Chondrocyte (in vitro differentiated cells): Measurements from ENCODE around the gene MORN1. TPM values are rescaled to one million over a fixed set of nuclear protein-coding genes. Genes with fewer than 3 reads are reported as not detected.

Experiments used
- DNase-seq: peaks from one replicate; pipeline ENCODE4 v3.0.0; 2021; ENCODE audit warnings: mixed read lengths, low spot score
- H3K27ac Mint-ChIP-seq: one replicate; pipeline ENCODE4 v1.8.0; 2021; ENCODE audit warnings: mild to moderate bottlenecking, moderate library complexity, mixed read lengths; ENCODE audit not compliant: unreplicated experiment
- H3K27me3 Mint-ChIP-seq: 2 replicates; pipeline ENCODE4 v1.8.0; 2021; ENCODE audit warnings: low read depth, mixed read lengths
- H3K36me3 Mint-ChIP-seq: 2 replicates; pipeline ENCODE4 v1.8.0; 2021; ENCODE audit warnings: low read depth, mixed read lengths
- H3K4me1 Mint-ChIP-seq: 2 replicates; pipeline ENCODE4 v1.8.0; 2021; ENCODE audit warnings: low read depth, mild to moderate bottlenecking, mixed read lengths
- H3K4me3 Mint-ChIP-seq: one replicate; pipeline ENCODE4 v1.8.0; 2021; ENCODE audit warnings: mild to moderate bottlenecking, moderate library complexity, mixed read lengths; ENCODE audit not compliant: unreplicated experiment
- H3K9me3 Mint-ChIP-seq: 2 replicates; pipeline ENCODE4 v1.8.0; 2021; ENCODE audit warnings: low read depth, mixed read lengths
- total RNA-seq: library from RNA; stranded (reverse); gene quantifications from 3 replicates; pipeline ENCODE4 v1.2.1, GENCODE V29; 2021
- TF ChIP-seq, protein P1 (sequence below): fragments of 200-600 bp; sonication (generic); IDR thresholded peaks from 2 replicates; pipeline ENCODE4 v1.5.0; 2021; ENCODE audit warnings: antibody characterized with exemption, mild to moderate bottlenecking, moderate library complexity

Gene MORN1
- total RNA-seq, 1 donor from 2014 or later, result 6.7 TPM

DNA sequence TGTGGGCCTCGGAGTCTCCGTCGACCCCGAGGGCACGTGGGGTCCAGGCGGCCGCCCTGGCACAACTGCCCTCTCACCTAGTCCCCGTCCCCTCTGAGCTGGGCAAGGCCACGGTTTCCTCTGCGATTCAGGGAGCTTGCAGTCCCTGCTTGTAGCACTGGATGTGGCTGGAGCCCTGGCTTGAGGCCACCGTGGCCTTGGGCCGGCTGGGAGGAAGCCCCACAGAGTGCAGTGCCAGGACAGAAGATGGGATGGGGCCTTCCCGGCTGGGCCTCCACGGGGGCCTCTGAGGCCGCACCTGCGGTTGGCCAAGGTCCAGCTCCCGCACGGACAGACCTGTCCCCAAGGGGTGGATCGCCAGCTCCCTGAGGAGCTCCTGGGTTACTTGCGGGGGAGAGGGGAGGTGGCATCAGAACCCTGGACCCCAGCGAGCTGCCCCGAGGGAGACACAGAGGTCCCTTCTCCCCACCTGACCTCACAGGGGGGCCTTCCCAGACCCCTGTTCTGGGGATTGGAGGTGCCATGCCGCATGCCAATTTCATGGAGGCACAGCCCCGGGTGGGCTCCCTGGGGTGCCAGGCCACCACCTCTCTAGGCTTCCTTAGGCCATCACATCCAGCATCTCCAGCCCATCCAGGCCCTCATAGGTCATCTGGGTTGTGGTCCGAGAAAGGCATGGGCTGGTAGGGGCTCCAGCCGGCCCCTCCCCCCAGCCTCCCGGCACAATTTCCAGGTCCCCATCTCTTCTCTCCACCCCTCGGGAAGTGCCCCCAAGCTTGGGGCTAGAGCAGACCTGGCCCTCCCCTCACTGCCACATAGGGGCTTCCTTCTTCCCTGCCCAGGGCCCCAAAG, 80.8 kb downstream of the MORN1 start:
- no peak overlapping the region for H3K4me3 Mint-ChIP-seq
- H3K27ac Mint-ChIP-seq, result peak overlapping the region; percentile 81
- H3K4me1 Mint-ChIP-seq, result peaks cover 13% of the 10 kb centered on the region
- TF ChIP-seq, protein P1, sequence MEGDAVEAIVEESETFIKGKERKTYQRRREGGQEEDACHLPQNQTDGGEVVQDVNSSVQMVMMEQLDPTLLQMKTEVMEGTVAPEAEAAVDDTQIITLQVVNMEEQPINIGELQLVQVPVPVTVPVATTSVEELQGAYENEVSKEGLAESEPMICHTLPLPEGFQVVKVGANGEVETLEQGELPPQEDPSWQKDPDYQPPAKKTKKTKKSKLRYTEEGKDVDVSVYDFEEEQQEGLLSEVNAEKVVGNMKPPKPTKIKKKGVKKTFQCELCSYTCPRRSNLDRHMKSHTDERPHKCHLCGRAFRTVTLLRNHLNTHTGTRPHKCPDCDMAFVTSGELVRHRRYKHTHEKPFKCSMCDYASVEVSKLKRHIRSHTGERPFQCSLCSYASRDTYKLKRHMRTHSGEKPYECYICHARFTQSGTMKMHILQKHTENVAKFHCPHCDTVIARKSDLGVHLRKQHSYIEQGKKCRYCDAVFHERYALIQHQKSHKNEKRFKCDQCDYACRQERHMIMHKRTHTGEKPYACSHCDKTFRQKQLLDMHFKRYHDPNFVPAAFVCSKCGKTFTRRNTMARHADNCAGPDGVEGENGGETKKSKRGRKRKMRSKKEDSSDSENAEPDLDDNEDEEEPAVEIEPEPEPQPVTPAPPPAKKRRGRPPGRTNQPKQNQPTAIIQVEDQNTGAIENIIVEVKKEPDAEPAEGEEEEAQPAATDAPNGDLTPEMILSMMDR, result no peak
- H3K9me3 Mint-ChIP-seq, result no peaks in the 10 kb centered on the region
- H3K36me3 Mint-ChIP-seq, result peaks cover 13% of the 10 kb centered on the region
- no peak for DNase-seq
- no peaks in the 10 kb centered on the region for H3K27me3 Mint-ChIP-seq

DNA sequence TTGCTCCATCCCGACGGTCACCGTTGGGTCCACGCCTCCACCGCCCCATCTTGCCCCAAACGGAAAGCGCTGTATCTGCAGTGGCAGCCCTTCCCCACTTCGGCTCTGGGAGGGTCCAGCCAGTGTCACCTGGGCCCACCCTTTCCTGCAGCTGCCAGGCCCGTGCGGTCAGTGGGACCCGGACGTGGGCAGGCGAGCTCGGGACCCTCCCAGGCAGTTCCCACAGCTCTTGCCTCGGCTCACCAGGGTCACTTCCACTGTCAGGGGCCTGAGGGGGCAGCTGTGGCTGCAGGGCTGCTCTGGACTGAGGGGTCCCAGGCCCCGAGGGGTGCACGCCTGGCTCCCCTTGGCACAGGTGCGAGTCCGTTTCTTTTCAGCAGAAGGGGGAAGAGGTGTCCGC, 82.5 kb downstream of the MORN1 start:
- TF ChIP-seq, protein P1, result no peak
- H3K27ac Mint-ChIP-seq, result no peak overlapping the region
- no peaks in the 10 kb centered on the region for H3K27me3 Mint-ChIP-seq
- no peak overlapping the region for H3K4me3 Mint-ChIP-seq
- DNase-seq, result no peak
- H3K36me3 Mint-ChIP-seq, result peaks cover 16% of the 10 kb centered on the region
- H3K4me1 Mint-ChIP-seq, result peaks cover 11% of the 10 kb centered on the region
- H3K9me3 Mint-ChIP-seq, result no peaks in the 10 kb centered on the region

DNA sequence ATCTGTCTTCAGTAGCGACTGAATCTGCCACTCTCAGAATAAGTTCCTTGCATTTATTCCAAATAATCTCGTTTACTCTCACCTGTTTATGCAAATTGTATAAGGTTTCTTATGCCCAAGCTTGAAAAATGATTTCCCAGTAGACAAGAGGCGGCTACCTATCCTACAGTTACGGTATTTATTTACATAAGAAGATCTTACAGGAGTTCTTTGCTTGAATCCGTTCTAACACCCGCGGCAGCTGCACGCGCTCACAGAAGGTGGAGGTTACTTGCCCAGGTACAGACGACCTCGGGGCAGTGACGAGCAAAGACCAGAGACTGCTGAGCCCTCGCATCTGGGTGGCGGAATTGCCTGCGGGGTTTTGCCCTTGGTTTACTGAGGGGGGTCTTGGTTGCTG, 83.4 kb downstream of the MORN1 start:
- Mint-ChIP-seq H3K9me3 (no peaks in the 10 kb centered on the region), H3K27me3 (no peaks in the 10 kb centered on the region), H3K36me3 (peaks cover 19% of the 10 kb centered on the region), H3K4me1 (peaks cover 7% of the 10 kb centered on the region), H3K27ac (no peak overlapping the region), H3K4me3 (no peak overlapping the region)
- DNase-seq, result no peak
- TF ChIP-seq, protein P1, result no peak

DNA sequence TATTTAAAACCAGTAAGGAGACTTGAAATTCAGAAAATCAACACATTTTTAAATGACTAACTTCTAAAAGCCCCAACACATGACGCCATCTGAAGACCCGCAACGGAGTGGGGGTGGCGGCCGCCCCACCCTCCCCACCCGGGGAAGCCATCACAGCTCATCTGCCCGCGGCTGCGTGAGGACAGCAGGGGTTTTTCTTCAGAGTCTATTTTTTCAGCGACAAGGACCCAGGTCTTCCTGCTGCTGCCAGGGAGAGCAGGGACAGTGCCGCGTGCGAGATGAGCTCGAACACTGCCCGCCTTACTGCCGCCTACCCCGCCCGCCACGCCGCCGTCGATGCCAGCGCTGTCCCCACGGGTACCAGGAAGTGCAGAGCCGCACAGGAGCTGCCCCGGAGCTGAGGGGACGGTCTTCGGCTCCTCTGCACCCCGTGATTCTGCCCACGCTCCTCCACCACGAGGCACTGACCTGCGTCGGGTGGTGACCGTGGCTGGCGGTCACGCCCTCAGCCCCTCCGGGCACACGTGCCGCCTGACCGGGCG, 84.2 kb downstream of the MORN1 start:
- Mint-ChIP-seq H3K4me3 (no peak overlapping the region), H3K36me3 (peaks cover 19% of the 10 kb centered on the region), H3K27me3 (no peaks in the 10 kb centered on the region), H3K9me3 (no peaks in the 10 kb centered on the region), H3K4me1 (peaks cover 6% of the 10 kb centered on the region), H3K27ac (no peak overlapping the region)
- TF ChIP-seq, protein P1, result no peak
- DNase-seq, result no peak

DNA sequence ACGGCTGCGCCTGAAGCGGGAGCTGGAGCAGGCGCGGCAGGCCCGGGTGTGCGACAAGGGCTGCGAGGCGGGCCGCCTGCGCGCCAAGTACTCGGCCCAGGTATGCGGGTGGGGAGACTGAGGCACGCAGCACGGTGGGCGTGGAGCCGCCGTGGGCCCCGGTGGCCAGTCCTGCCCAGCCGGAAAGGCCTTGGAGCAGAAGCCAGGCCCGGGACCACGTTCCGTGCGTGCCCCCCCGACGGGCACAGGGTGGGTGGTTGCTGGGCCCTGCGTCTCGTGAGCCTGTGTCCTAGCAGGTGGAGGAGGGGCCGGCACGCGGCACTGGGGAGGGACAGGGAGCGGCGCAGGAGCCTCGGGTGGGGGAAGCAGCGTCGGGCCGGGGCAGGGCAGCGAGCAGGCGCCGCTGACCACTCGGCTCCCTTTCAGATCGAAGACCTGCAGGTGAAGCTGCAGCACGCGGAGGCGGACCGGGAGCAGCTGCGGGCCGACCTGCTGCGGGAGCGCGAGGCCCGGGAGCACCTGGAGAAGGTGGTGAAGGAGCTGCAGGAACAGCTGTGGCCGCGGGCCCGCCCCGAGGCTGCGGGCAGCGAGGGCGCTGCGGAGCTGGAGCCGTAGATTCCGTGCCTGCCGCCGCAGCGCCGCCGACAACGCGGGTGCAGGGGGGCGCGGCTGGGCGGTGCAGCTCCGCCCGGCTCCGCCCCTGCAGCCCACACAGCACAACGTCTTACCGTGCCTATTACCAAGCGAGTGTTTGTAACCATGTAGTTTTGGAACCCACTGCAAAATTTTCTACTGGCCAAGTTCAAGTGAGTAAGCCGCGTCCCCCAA, 85.0 kb downstream of the MORN1 start:
- H3K27ac Mint-ChIP-seq, result no peak overlapping the region
- DNase-seq, result no peak
- TF ChIP-seq, protein P1, result no peak
- peaks cover 6% of the 10 kb centered on the region for H3K4me1 Mint-ChIP-seq
- H3K27me3 Mint-ChIP-seq, result no peaks in the 10 kb centered on the region
- no peaks in the 10 kb centered on the region for H3K9me3 Mint-ChIP-seq
- peaks cover 19% of the 10 kb centered on the region for H3K36me3 Mint-ChIP-seq
- H3K4me3 Mint-ChIP-seq, result no peak overlapping the region
